H1 (cell line): ENCODE measurements around the gene GCKR. TPM values are rescaled to one million over a fixed set of nuclear protein-coding genes. Genes with fewer than 3 reads are reported as not detected.

Source experiments
- CTCF ChIA-PET: fragments of 300-600 bp; sonication (Branson Sonifier 250); formaldehyde crosslinking; loops from one replicate; lab custom pipeline; 2021; ENCODE audit not compliant: partially characterized antibody; lab: Charles Lee
- POLR2A ChIA-PET: fragments of 300-600 bp; sonication (Branson Sonifier 250); formaldehyde crosslinking; loops from one replicate; lab custom pipeline; 2021; ENCODE audit warnings: inconsistent platforms; ENCODE audit not compliant: partially characterized antibody; lab: Charles Lee
- DNase-seq, 2 experiments: peaks; one replicate each; pipeline versions ENCODE4 v3.0.0 to v3.0.0-alpha.2; 2010 to 2022; ENCODE audit warnings: low spot score in 2 of 2, low read depth in 1 of 2, mixed read lengths in 1 of 2
- FAIRE-seq: peaks from 2 replicates; lab custom pipeline; 2011; peaks lifted over from hg19 to GRCh38; lab: Jason Lieb, UNC
- H2AFZ ChIP-seq: 2 replicates; pipeline ENCODE4 v1.8.1; 2012; ENCODE audit warnings: low read length, inconsistent platforms
- H2AK5ac ChIP-seq: 2 replicates; pipeline ENCODE4 v1.6.1; 2013; ENCODE audit warnings: low read depth, low read length
- H2BK120ac ChIP-seq: replicated peaks from 2 replicates; pipeline ENCODE3; 2013; ENCODE audit warnings: low read depth, low read length, inconsistent platforms
- H2BK12ac ChIP-seq: 2 replicates; pipeline ENCODE4 v1.6.1; 2013; ENCODE audit warnings: low read depth, low read length
- H2BK15ac ChIP-seq: 2 replicates; pipeline ENCODE4 v1.6.1; 2013; ENCODE audit warnings: low read length
- H2BK20ac ChIP-seq: 2 replicates; pipeline ENCODE4 v1.6.1; 2013; ENCODE audit warnings: low read length
- H2BK5ac ChIP-seq: 2 replicates; pipeline ENCODE4 v1.6.1; 2013; ENCODE audit warnings: low read depth, low read length
- H3K14ac ChIP-seq: 2 replicates; pipeline ENCODE4 v1.6.1; 2013; ENCODE audit warnings: inconsistent platforms; ENCODE audit not compliant: insufficient read length
- H3K18ac ChIP-seq: 2 replicates; pipeline ENCODE4 v1.6.1; 2013; ENCODE audit warnings: low read length; ENCODE audit errors: extremely low read depth
- H3K23ac ChIP-seq: 2 replicates; pipeline ENCODE4 v1.6.1; 2013; ENCODE audit warnings: inconsistent platforms; ENCODE audit not compliant: insufficient read length
- H3K23me2 ChIP-seq: 2 replicates; pipeline ENCODE4 v1.6.1; 2013; ENCODE audit warnings: low read depth, low read length
- H3K27ac ChIP-seq: 2 replicates; pipeline ENCODE4 v1.6.1; 2011; ENCODE audit warnings: low read depth, low read length, inconsistent platforms
- H3K27me3 ChIP-seq, 4 experiments: replicated peaks in 1 of 4; 1 replicate in 1 of 4; 2 replicates in 3 of 4; pipeline versions ENCODE4 v1.6.1 to v1.8.1; 2011 to 2013; ENCODE audit warnings: low read length in 3 of 4, mild to moderate bottlenecking in 3 of 4, inconsistent platforms in 2 of 4, mixed read lengths in 2 of 4, moderate library complexity in 1 of 4; ENCODE audit not compliant: control insufficient read depth in 3 of 4, insufficient read depth in 3 of 4; ENCODE audit errors: extremely low read depth in 1 of 4
- H3K36me3 ChIP-seq, 4 experiments: 2 replicates each; pipeline versions ENCODE4 v1.6.1 to v1.8.1; 2011 to 2013; ENCODE audit warnings: mild to moderate bottlenecking in 4 of 4, low read length in 3 of 4, moderate library complexity in 2 of 4, control low read depth in 1 of 4, inconsistent platforms in 1 of 4; ENCODE audit not compliant: insufficient read depth in 4 of 4, control insufficient read depth in 2 of 4
- H3K4ac ChIP-seq: replicated peaks from 2 replicates; pipeline ENCODE3; 2013; ENCODE audit warnings: low read length, low read depth, mixed read lengths, inconsistent platforms; ENCODE audit not compliant: insufficient read length
- H3K4me1 ChIP-seq, 4 experiments: replicated peaks in 1 of 4; 1 replicate in 1 of 4; 2 replicates in 3 of 4; pipeline versions ENCODE4 v1.6.1 to v1.8.1; 2011 to 2013; ENCODE audit warnings: low read length in 3 of 4, inconsistent platforms in 2 of 4, mixed read lengths in 1 of 4; ENCODE audit not compliant: insufficient read depth in 4 of 4, control insufficient read depth in 3 of 4
- H3K4me2 ChIP-seq, 2 experiments: 2 replicates each; pipeline versions ENCODE4 v1.6.1 to v1.8.1; 2011 to 2013; ENCODE audit warnings: low read depth in 2 of 2, low read length in 2 of 2, control low read depth in 1 of 2, inconsistent platforms in 1 of 2, mild to moderate bottlenecking in 1 of 2; ENCODE audit not compliant: insufficient read depth in 1 of 2
- H3K4me3 ChIP-seq, 4 experiments: fragments of 200-600, 300-600 bp in 1 of 4; sonication (generic), shearing (Covaris generic), sonication (Bioruptor Twin) in 1 of 4; 2 replicates each; pipeline versions ENCODE4 v1.5.1 to v1.8.1; 2011 to 2016; ENCODE audit warnings: low read length in 4 of 4, low read depth in 3 of 4, control low read depth in 2 of 4, inconsistent platforms in 2 of 4, mild to moderate bottlenecking in 2 of 4, mixed read lengths in 1 of 4, moderate library complexity in 1 of 4; ENCODE audit not compliant: insufficient read depth in 2 of 4; ENCODE audit errors: extremely low read depth in 1 of 4
- H3K56ac ChIP-seq: replicated peaks from 2 replicates; pipeline ENCODE3; 2013; ENCODE audit warnings: low read depth, mild to moderate bottlenecking, mixed read lengths, low read length, inconsistent platforms; ENCODE audit not compliant: insufficient read length
- H3K79me1 ChIP-seq: 2 replicates; pipeline ENCODE4 v1.6.1; 2013; ENCODE audit warnings: low read depth, low read length, control low read depth
- H3K79me2 ChIP-seq, 2 experiments: 2 replicates each; pipeline versions ENCODE4 v1.6.1 to v1.8.1; 2012 to 2013; ENCODE audit warnings: low read length in 2 of 2, mild to moderate bottlenecking in 2 of 2, inconsistent platforms in 1 of 2; ENCODE audit not compliant: insufficient read depth in 2 of 2, control insufficient read depth in 1 of 2
- H3K9ac ChIP-seq, 4 experiments: replicated peaks in 1 of 4; 1 replicate in 1 of 4; 2 replicates in 3 of 4; pipeline versions ENCODE4 v1.6.1 to v1.8.1; 2011 to 2013; ENCODE audit warnings: low read depth in 3 of 4, low read length in 3 of 4, control low read depth in 2 of 4, mild to moderate bottlenecking in 2 of 4, moderate library complexity in 2 of 4, inconsistent platforms in 1 of 4; ENCODE audit errors: extremely low read depth in 1 of 4
- H3K9me3 ChIP-seq, 2 experiments: 2 replicates each; pipeline versions ENCODE4 v1.6.1 to v1.8.1; 2012 to 2013; ENCODE audit warnings: mild to moderate bottlenecking in 2 of 2, moderate library complexity in 2 of 2, control low read depth in 1 of 2, inconsistent platforms in 1 of 2, low read depth in 1 of 2, low read length in 1 of 2, mixed read lengths in 1 of 2; ENCODE audit not compliant: insufficient read depth in 2 of 2
- H4K20me1 ChIP-seq, 2 experiments: replicated peaks in 1 of 2; 2 replicates each; pipeline versions ENCODE3 to v1.8.1; 2011 to 2013; ENCODE audit warnings: inconsistent platforms in 2 of 2, low read length in 2 of 2, mild to moderate bottlenecking in 1 of 2; ENCODE audit not compliant: insufficient read depth in 2 of 2, control insufficient read depth in 1 of 2
- H4K5ac ChIP-seq: 2 replicates; pipeline ENCODE4 v1.6.1; 2013; ENCODE audit warnings: low read length, low read depth, mixed read lengths, inconsistent platforms; ENCODE audit not compliant: insufficient read length
- H4K8ac ChIP-seq: 2 replicates; pipeline ENCODE4 v1.8.0; 2013; ENCODE audit warnings: mild to moderate bottlenecking, moderate library complexity, low read length, inconsistent platforms; ENCODE audit not compliant: insufficient read depth; ENCODE audit errors: extremely low read depth
- H4K91ac ChIP-seq: replicated peaks from 2 replicates; pipeline ENCODE3; 2013; ENCODE audit warnings: low read length, mixed read lengths, inconsistent platforms; ENCODE audit not compliant: insufficient read length
- BRCA1 ChIP-seq: IDR thresholded peaks from 2 replicates; pipeline ENCODE4 v1.6.1; 2012; ENCODE audit warnings: low read depth, low read length, improper control_type of control experiment
- CEBPB ChIP-seq: IDR thresholded peaks from 2 replicates; pipeline ENCODE4 v1.6.1; 2012; ENCODE audit warnings: low read depth, low read length
- CHD1 ChIP-seq: IDR thresholded peaks from 2 replicates; pipeline ENCODE4 v1.6.1; 2012; ENCODE audit warnings: low read depth, low read length, improper control_type of control experiment
- POU5F1 ChIP-seq: IDR thresholded peaks from 2 replicates; pipeline ENCODE4 v1.6.1; 2011; ENCODE audit warnings: low read depth, mild to moderate bottlenecking, low read length, moderate library complexity
- RNF2 ChIP-seq: fragments of 200-900, 300-1000 bp; sonication (generic); IDR thresholded peaks from 2 replicates; pipeline ENCODE4 v1.7.1; 2016; ENCODE audit warnings: borderline replicate concordance, low read depth, mild to moderate bottlenecking, antibody characterized with exemption, low read length; ENCODE audit not compliant: poor library complexity, severe bottlenecking; ENCODE audit errors: missing control alignments
- SP2 ChIP-seq: IDR thresholded peaks from 2 replicates; pipeline ENCODE4 v1.6.1; 2012; ENCODE audit warnings: mild to moderate bottlenecking, low read length, inconsistent platforms
- WGBS, 2 experiments: shearing (Covaris generic) in 1 of 2; methylation state at CpG; one replicate each; pipeline versions ENCODE4 v1.1.6 to v1.1.7; 2013 to 2015; ENCODE audit warnings: low lambda C conversion rate in 2 of 2, mixed read lengths in 2 of 2, inconsistent platforms in 1 of 2, low coverage in 1 of 2, missing lambda C conversion rate in 1 of 2; ENCODE audit not compliant: insufficient replicate concordance in 2 of 2, insufficient coverage in 1 of 2, insufficient read length in 1 of 2; ENCODE audit errors: extremely low coverage in 1 of 2, missing lambda C conversion rate in 1 of 2; 5-methylcytosine and 5-hydroxymethylcytosine counted together
- polyA plus RNA-seq, 7 experiments: library from polyadenylated mRNA; depleted of rRNA in 3 of 7; stranded (reverse) in 5 of 7; unstranded in 2 of 7; fragments of >200 nt in 5 of 7; fragments of 200-250 nt in 2 of 7; gene quantifications; 1 replicate in 5 of 7; 2 replicates in 1 of 7; 4 replicates in 1 of 7; pipeline versions ENCODE4 v1.2.1 to v1.2.3, GENCODE V29; 2011 to 2013; ENCODE audit warnings: missing spikeins in 2 of 7, mixed read lengths in 2 of 7
- total RNA-seq: library from RNA; stranded (reverse); fragmentation: NEBNext Ultra II Directional; extraction: Animal tissue kit (Norgen Biotek cat#: 25700); gene quantifications from 2 replicates; pipeline ENCODE4 v1.2.1, GENCODE V29; 2021

GCKR gene
- total and polyA plus RNA-seq, 2 of the 8 experiments (the other 6 are each of a cell fraction or from before 2014, with no cell fraction given), result 0.30 to 1.2 TPM

- CTCF ChIA-PET, result no interaction called here
Observed at GRCh38 chr2:27572998-27573429, 76.4 kb downstream of the GCKR start.

More at GRCh38 chr2:27572998-27573429, 76.4 kb downstream of the GCKR start:
- Histone ChIP-seq H2BK12ac (no peak overlapping the region), H2BK120ac (no peak overlapping the region), H3K4ac (no peak overlapping the region), H4K91ac (no peak overlapping the region), H2AFZ (no peak overlapping the region), H2AK5ac (no peak overlapping the region), H3K14ac (no peak overlapping the region), H4K8ac (no peak overlapping the region), H4K5ac (no peak overlapping the region), H3K23me2 (no peaks in the 10 kb centered on the region), H3K4me2 (no peak overlapping the region), H4K20me1 (no peaks in the 10 kb centered on the region), H3K79me1 (no peaks in the 10 kb centered on the region), H3K18ac (no peak overlapping the region), H3K4me1 (no peaks in the 10 kb centered on the region), H3K27ac (no peak overlapping the region), H3K4me3 (no peak overlapping the region), H2BK5ac (no peak overlapping the region), H3K36me3 (no peaks in the 10 kb centered on the region), H3K9ac (no peak overlapping the region), H2BK20ac (no peak overlapping the region), H3K56ac (no peak overlapping the region), H3K9me3 (peaks cover 5% of the 10 kb centered on the region in 2 experiments; a peak in 1 of 4 replicates), H3K79me2 (no peaks in the 10 kb centered on the region), H2BK15ac (no peak overlapping the region), H3K27me3 (peaks cover 0 to 6% (median 1%) of the 10 kb centered on the region in 4 experiments; a peak in 2 of 7 replicates), H3K23ac (no peak overlapping the region)
- no peak for FAIRE-seq
- TF ChIP-seq RNF2, result no peak
- TF ChIP-seq CEBPB, result no peak
- TF ChIP-seq CHD1, result no peak
- TF ChIP-seq BRCA1, result no peak
- no peak for TF ChIP-seq POU5F1
- TF ChIP-seq SP2, result no peak
- WGBS, 2 experiments, result 75% methylated on average over 6 of the region's 6 CpGs; no CpG with 5 or more reads in 1 of the 2 experiments
- no peak for DNase-seq
- POLR2A ChIA-PET, result interaction anchor here (2.7 kb wide), 1 partner anchor 10 kb away, joined by 12 read pairs; the partner anchor contains the start of gene ZNF512
